Measurements from ENCODE around the gene ADORA1. TPM values are rescaled to one million over a fixed set of nuclear protein-coding genes. Genes with fewer than 3 reads are reported as not detected.

Gene ADORA1
- total RNA-seq, 1 donor: 0.72 TPM

GRCh38 chr1:203135636-203136305 lies 8.2 kb downstream of the ADORA1 start:
- no peak for TF ChIP-seq CTCF (IDR thresholded peaks at IDR 0.05; ENCODE audit: insufficient read depth, low read length)
- H3K4me3 ChIP-seq (ENCODE audit: low read depth, low read length): no peak overlapping the region
- no peak for DNase-seq (ENCODE audit: low read depth)

- DNase-seq (ENCODE audit: low read depth): no peak
- no peak for TF ChIP-seq CTCF (IDR thresholded peaks at IDR 0.05; ENCODE audit: insufficient read depth, low read length)
- H3K4me3 ChIP-seq (ENCODE audit: low read depth, low read length): no peak overlapping the region
Measured at GRCh38 chr1:203136409-203137042, 9.0 kb downstream of the ADORA1 start.

GRCh38 chr1:203137324-203137723 lies 9.8 kb downstream of the ADORA1 start:
- DNase-seq (ENCODE audit: low read depth): no peak
- no peak for TF ChIP-seq CTCF (IDR thresholded peaks at IDR 0.05; ENCODE audit: insufficient read depth, low read length)
- no peak overlapping the region for H3K4me3 ChIP-seq (ENCODE audit: low read depth, low read length)

GRCh38 chr1:203138066-203138465 lies 10.5 kb downstream of the ADORA1 start:
- no peak for DNase-seq (ENCODE audit: low read depth)
- no peak for TF ChIP-seq CTCF (IDR thresholded peaks at IDR 0.05; ENCODE audit: insufficient read depth, low read length)
- H3K4me3 ChIP-seq (ENCODE audit: low read depth, low read length): no peak overlapping the region

GRCh38 chr1:203139976-203140475 lies 12.5 kb downstream of the ADORA1 start:
- no peak for DNase-seq (ENCODE audit: low read depth)
- no peak overlapping the region for H3K4me3 ChIP-seq (ENCODE audit: low read depth, low read length)
- no peak for TF ChIP-seq CTCF (IDR thresholded peaks at IDR 0.05; ENCODE audit: insufficient read depth, low read length)

- H3K4me3 ChIP-seq (ENCODE audit: low read depth, low read length): no peak overlapping the region
- DNase-seq (ENCODE audit: low read depth): no peak
- TF ChIP-seq CTCF (IDR thresholded peaks at IDR 0.05; ENCODE audit: insufficient read depth, low read length): no peak
Measured at GRCh38 chr1:203140743-203141520, 13.4 kb downstream of the ADORA1 start.
